Left ventricle myocardium inferior (tissue), 1 donor: Measurements from ENCODE around the gene CHRM1. TPM values are rescaled to one million over a fixed set of nuclear protein-coding genes. Genes with fewer than 3 reads are reported as not detected.

Experiments
- DNase-seq: peaks from one replicate; pipeline ENCODE4 v3.0.0-alpha.2; 2020
- H3K27ac ChIP-seq: fragments of 200-600 bp; replicated peaks from 2 replicates; pipeline ENCODE4 v1.8.0; 2021
- H3K27me3 ChIP-seq: fragments of 200-600 bp; 2 replicates; pipeline ENCODE4 v1.8.0; 2021; ENCODE audit warnings: low read depth
- H3K36me3 ChIP-seq: fragments of 200-600 bp; 2 replicates; pipeline ENCODE4 v1.8.0; 2021
- H3K4me1 ChIP-seq: fragments of 200-600 bp; 2 replicates; pipeline ENCODE4 v1.8.0; 2021
- H3K4me3 ChIP-seq: fragments of 200-600 bp; 2 replicates; pipeline ENCODE4 v1.8.0; 2021; ENCODE audit warnings: mild to moderate bottlenecking, moderate library complexity
- H3K9me3 ChIP-seq: fragments of 200-600 bp; replicated peaks from 2 replicates; pipeline ENCODE4 v1.8.0; 2021
- CTCF ChIP-seq: fragments of 200-600 bp; IDR thresholded peaks from 2 replicates; pipeline ENCODE4 v1.8.0; 2021; ENCODE audit warnings: antibody characterized with exemption, mild to moderate bottlenecking, borderline replicate concordance
- intact Hi-C: fragments of 100-400 bp; cut with micrococcal nuclease; formaldehyde crosslinking; loops from one replicate; pipeline ENCODE4 v1.11.0; 2022
- total RNA-seq: library from RNA; stranded (reverse); fragmentation: NEBNext Ultra II Directional; extraction: Animal tissue kit (Norgen Biotek cat#: 25700); gene quantifications from one replicate; pipeline ENCODE4 v1.2.1, GENCODE V29; 2021
- donor health status: DM: no; HTN: yes; CAD: no; lungs with severe emphysema.

The CHRM1 gene
- total RNA-seq, 1 donor from 2014 or later, result not detected

- intact Hi-C loops, result loop anchor here (5.0 kb wide), 1 partner anchor 116 kb away; no protein-coding TSS in a partner anchor
- DNase-seq, result peak; percentile 72
- TF ChIP-seq CTCF, result peak; percentile 100
These were observed 15.1 kb downstream of the CHRM1 start for GRCh38 chr11:62905927-62906531.

GRCh38 chr11:62905296-62905695 is 15.9 kb downstream of the CHRM1 start:
- no peak overlapping the region for H3K27ac ChIP-seq
- no peaks in the 10 kb centered on the region for H3K9me3 ChIP-seq
- H3K27me3 ChIP-seq, result no peaks in the 10 kb centered on the region
- H3K4me3 ChIP-seq, result no peak overlapping the region
- intact Hi-C loops, result loop anchor here (5.0 kb wide), 1 partner anchor 117 kb away; no protein-coding TSS in a partner anchor
- H3K36me3 ChIP-seq, result no peaks in the 10 kb centered on the region
- no peak for DNase-seq
- peaks cover 38% of the 10 kb centered on the region for H3K4me1 ChIP-seq
- TF ChIP-seq CTCF, result no peak

More at GRCh38 chr11:62905927-62906531, 15.1 kb downstream of the CHRM1 start:
- Histone ChIP-seq H3K9me3 (no peaks in the 10 kb centered on the region), H3K36me3 (no peaks in the 10 kb centered on the region), H3K4me3 (no peak overlapping the region), H3K4me1 (peaks cover 38% of the 10 kb centered on the region), H3K27ac (no peak overlapping the region), H3K27me3 (no peaks in the 10 kb centered on the region)

GRCh38 chr11:62902932-62903331 is 18.2 kb downstream of the CHRM1 start:
- Histone ChIP-seq H3K27me3 (peaks cover 3% of the 10 kb centered on the region), H3K4me1 (peaks cover 20% of the 10 kb centered on the region), H3K36me3 (no peaks in the 10 kb centered on the region), H3K9me3 (no peaks in the 10 kb centered on the region), H3K27ac (no peak overlapping the region), H3K4me3 (no peak overlapping the region)
- TF ChIP-seq CTCF, result no peak
- intact Hi-C loops, result no loop called here
- no peak for DNase-seq

GRCh38 chr11:62898027-62898426 is 23.1 kb downstream of the CHRM1 start:
- Histone ChIP-seq H3K9me3 (no peaks in the 10 kb centered on the region), H3K27me3 (peaks cover 3% of the 10 kb centered on the region), H3K4me3 (no peak overlapping the region), H3K36me3 (no peaks in the 10 kb centered on the region), H3K4me1 (peaks cover 11% of the 10 kb centered on the region), H3K27ac (no peak overlapping the region)
- intact Hi-C loops, result no loop called here
- no peak for TF ChIP-seq CTCF
- no peak for DNase-seq

GRCh38 chr11:62897311-62897710 is 23.9 kb downstream of the CHRM1 start:
- Histone ChIP-seq H3K4me3 (no peak overlapping the region), H3K36me3 (no peaks in the 10 kb centered on the region), H3K27ac (no peak overlapping the region), H3K27me3 (peaks cover 3% of the 10 kb centered on the region), H3K9me3 (no peaks in the 10 kb centered on the region), H3K4me1 (peaks cover 11% of the 10 kb centered on the region)
- DNase-seq, result no peak
- TF ChIP-seq CTCF, result no peak
- intact Hi-C loops, result no loop called here
